ENCODE data around the gene SEPTIN12.

- TF ChIP-seq EZH2 (IDR thresholded peaks at IDR 0.05; ENCODE audit: low read depth, low read length, severe bottlenecking): no peak
- no peak for TF ChIP-seq NRF1 (IDR thresholded peaks at IDR 0.05; ENCODE audit: low read depth, low read length)
- no peak for TF ChIP-seq ATF2 (IDR thresholded peaks at IDR 0.05; ENCODE audit: low read length)
- no peak for TF ChIP-seq CTCF (IDR thresholded peaks at IDR 0.05; ENCODE audit: control extremely low read depth in 1 of 3, insufficient read depth in 1 of 3, low read depth in 1 of 3, low read length in 3 of 3)
- TF ChIP-seq MAFK (IDR thresholded peaks at IDR 0.05; ENCODE audit: low read depth, low read length): no peak
Observed at GRCh38 chr16:4801051-4801961, 13.2 kb upstream of the SEPTIN12 start.

Data from H1 (cell line).